ENCODE data around the gene SPTLC2.
A peak's percentile ranks its signal among the peaks of the same experiment; 100 is the strongest.

SPTLC2 gene

GRCh38 chr14:77622366-77622961 lies 6.0 kb upstream of the SPTLC2 start:
- no peak for DNase-seq

- DNase-seq = no peak
These were observed 3.9 kb upstream of the SPTLC2 start for GRCh38 chr14:77620222-77620870.

GRCh38 chr14:77618381-77618970 lies 2.0 kb upstream of the SPTLC2 start:
- no peak for DNase-seq

- DNase-seq = no peak
These were observed 344 bp downstream of the SPTLC2 start for GRCh38 chr14:77616133-77616453.

GRCh38 chr14:77615361-77616132 lies 890 bp downstream of the SPTLC2 start:
- DNase-seq = peak in 1 of 2 experiments; percentile 22

- DNase-seq = no peak
These were observed 3.2 kb downstream of the SPTLC2 start for GRCh38 chr14:77613201-77613600.

GRCh38 chr14:77612011-77612620 lies 4.3 kb downstream of the SPTLC2 start:
- peak in 1 of 2 experiments; percentile 53 for DNase-seq

- no peak for DNase-seq
These were observed 5.9 kb downstream of the SPTLC2 start for GRCh38 chr14:77610553-77610952.

GRCh38 chr14:77609922-77610321 lies 6.5 kb downstream of the SPTLC2 start:
- no peak for DNase-seq

GRCh38 chr14:77607741-77608302 lies 8.6 kb downstream of the SPTLC2 start:
- DNase-seq = no peak

GRCh38 chr14:77605392-77605972 lies 11.0 kb downstream of the SPTLC2 start:
- DNase-seq = no peak

- DNase-seq = peak in 1 of 2 experiments; percentile 38
These were observed 12.7 kb downstream of the SPTLC2 start for GRCh38 chr14:77603654-77604255.

- no peak for DNase-seq
These were observed 13.4 kb downstream of the SPTLC2 start for GRCh38 chr14:77603031-77603430.

GRCh38 chr14:77601846-77602619 lies 14.4 kb downstream of the SPTLC2 start:
- no peak for DNase-seq

- DNase-seq = no peak
These were observed 16.5 kb downstream of the SPTLC2 start for GRCh38 chr14:77599889-77600288.

- no peak for DNase-seq
These were observed 17.9 kb downstream of the SPTLC2 start for GRCh38 chr14:77598366-77599070.

GRCh38 chr14:77593501-77593961 lies 22.9 kb downstream of the SPTLC2 start:
- DNase-seq = peak in 1 of 2 experiments; percentile 59

- DNase-seq = no peak
These were observed 25.5 kb downstream of the SPTLC2 start for GRCh38 chr14:77590845-77591485.

- DNase-seq = no peak
These were observed 27.3 kb downstream of the SPTLC2 start for GRCh38 chr14:77589099-77589498.
